Tibial nerve (tissue), 4 donors: Measurements from ENCODE around the gene CTNNA3. TPM values are rescaled to one million over a fixed set of nuclear protein-coding genes. Genes with fewer than 3 reads are reported as not detected.

Source experiments
- DNase-seq, 2 donors: peaks; one replicate each; pipeline ENCODE4 v3.0.0-alpha.2; 2019; ENCODE audit warnings: low spot score in 2 of 2
- H3K27ac ChIP-seq, 4 donors: fragments of 200-600 bp; sonication (generic) in 3 of 4; one replicate each; pipeline ENCODE4 v1.5.1; 2017 to 2019; ENCODE audit warnings: mild to moderate bottlenecking in 1 of 4
- H3K27me3 ChIP-seq, 2 donors: fragments of 200-600 bp; sonication (generic) in 1 of 2; one replicate each; pipeline versions ENCODE4 v1.5.1 to v1.6.0; 2017 to 2019
- H3K36me3 ChIP-seq, 3 donors: fragments of 200-600 bp; sonication (generic); one replicate each; pipeline ENCODE4 v1.5.1; 2018 to 2019
- H3K4me1 ChIP-seq, 4 donors: fragments of 200-600 bp; sonication (generic) in 3 of 4; one replicate each; pipeline ENCODE4 v1.5.1; 2017 to 2019
- H3K4me3 ChIP-seq, 4 donors: fragments of 200-600 bp; sonication (generic) in 3 of 4; one replicate each; pipeline ENCODE4 v1.5.1; 2017 to 2019; ENCODE audit warnings: mild to moderate bottlenecking in 1 of 4, moderate library complexity in 1 of 4
- H3K9me3 ChIP-seq, 4 donors: fragments of 200-600 bp; sonication (generic) in 3 of 4; one replicate each; pipeline ENCODE4 v1.5.1; 2017 to 2019
- EP300 ChIP-seq, 2 donors: sonication (generic); formaldehyde crosslinking; IDR thresholded peaks; one replicate each; pipeline ENCODE4 v1.6.1; 2017; ENCODE audit warnings: antibody characterized with exemption in 2 of 2, mild to moderate bottlenecking in 1 of 2
- POLR2A ChIP-seq, 2 donors: fragments of 450-650 bp; IDR thresholded peaks; one replicate each; pipeline ENCODE4 v1.6.1; 2017; ENCODE audit warnings: antibody characterized with exemption in 2 of 2, mild to moderate bottlenecking in 2 of 2, moderate library complexity in 2 of 2
- WGBS, 2 donors: methylation state at CpG; one replicate each; pipeline ENCODE4 v1.1.5; 2018; 5-methylcytosine and 5-hydroxymethylcytosine counted together
- total RNA-seq, 4 donors: library from RNA; depleted of rRNA; stranded (reverse); fragments of >200 nt; gene quantifications; one replicate each; pipeline ENCODE4 v1.1.0, GENCODE V29; 2016
- TF ChIP-seq, protein P1 (sequence below), 5 experiments: fragments of 200-600 bp in 3 of 5; fragments of 450-650 bp in 2 of 5; sonication (generic) in 3 of 5; IDR thresholded peaks; one replicate each; pipeline ENCODE4 v1.5.1; 2016 to 2019; ENCODE audit warnings: antibody characterized with exemption in 5 of 5, mild to moderate bottlenecking in 3 of 5, moderate library complexity in 2 of 5

CTNNA3 gene
- total RNA-seq, 4 donors from 2014 or later: 15.9 to 36.1 (median 23.1) TPM

DNA sequence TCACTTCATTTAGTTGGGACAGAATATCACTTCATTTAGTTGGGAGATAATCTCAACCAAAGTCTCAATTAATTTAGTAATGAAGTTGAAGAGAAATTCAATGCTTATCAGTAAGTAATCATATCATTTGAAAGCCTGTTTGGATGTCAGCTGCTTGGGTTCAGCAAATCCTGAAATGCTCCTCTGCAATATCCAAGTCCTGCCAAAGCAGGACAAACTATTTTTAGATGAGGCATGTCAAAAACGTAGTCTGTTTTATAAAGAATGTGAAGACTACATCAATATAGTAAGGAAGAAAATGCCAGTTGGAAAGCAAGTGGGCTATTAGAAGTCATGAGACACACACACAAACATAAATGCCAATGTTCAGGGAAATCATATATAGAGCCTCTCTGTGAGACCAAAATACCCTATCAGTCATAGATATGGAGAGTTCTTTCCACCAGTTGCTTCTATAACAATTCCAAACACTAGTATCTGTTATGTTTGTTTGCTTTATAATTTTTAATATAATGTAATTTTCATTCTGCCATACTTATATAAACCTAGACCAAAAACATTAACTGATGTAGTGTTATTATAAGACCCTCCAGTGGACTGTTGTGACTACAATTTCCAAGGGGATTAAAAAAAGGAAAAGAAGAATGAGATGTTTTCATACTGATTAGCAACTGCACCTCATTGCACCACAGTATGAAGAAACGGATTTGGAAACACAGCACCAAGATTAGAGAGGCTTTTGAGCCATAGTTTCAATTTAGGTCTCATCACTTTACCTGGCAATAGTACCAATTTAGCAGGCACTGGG is 609.5 kb downstream of the CTNNA3 start:
- Histone ChIP-seq H3K4me1 (no peaks in the 10 kb centered on the region), H3K36me3 (no peaks in the 10 kb centered on the region), H3K27ac (no peak overlapping the region), H3K4me3 (no peak overlapping the region), H3K27me3 (no peaks in the 10 kb centered on the region), H3K9me3 (no peaks in the 10 kb centered on the region)
- TF ChIP-seq, protein P1, sequence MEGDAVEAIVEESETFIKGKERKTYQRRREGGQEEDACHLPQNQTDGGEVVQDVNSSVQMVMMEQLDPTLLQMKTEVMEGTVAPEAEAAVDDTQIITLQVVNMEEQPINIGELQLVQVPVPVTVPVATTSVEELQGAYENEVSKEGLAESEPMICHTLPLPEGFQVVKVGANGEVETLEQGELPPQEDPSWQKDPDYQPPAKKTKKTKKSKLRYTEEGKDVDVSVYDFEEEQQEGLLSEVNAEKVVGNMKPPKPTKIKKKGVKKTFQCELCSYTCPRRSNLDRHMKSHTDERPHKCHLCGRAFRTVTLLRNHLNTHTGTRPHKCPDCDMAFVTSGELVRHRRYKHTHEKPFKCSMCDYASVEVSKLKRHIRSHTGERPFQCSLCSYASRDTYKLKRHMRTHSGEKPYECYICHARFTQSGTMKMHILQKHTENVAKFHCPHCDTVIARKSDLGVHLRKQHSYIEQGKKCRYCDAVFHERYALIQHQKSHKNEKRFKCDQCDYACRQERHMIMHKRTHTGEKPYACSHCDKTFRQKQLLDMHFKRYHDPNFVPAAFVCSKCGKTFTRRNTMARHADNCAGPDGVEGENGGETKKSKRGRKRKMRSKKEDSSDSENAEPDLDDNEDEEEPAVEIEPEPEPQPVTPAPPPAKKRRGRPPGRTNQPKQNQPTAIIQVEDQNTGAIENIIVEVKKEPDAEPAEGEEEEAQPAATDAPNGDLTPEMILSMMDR (IDR thresholded peaks at IDR 0.05): no peak
- TF ChIP-seq POLR2A (IDR thresholded peaks at IDR 0.05) (no peak), EP300 (IDR thresholded peaks at IDR 0.05) (no peak)
- no peak for DNase-seq
- 24 to 31% methylated on average over 2 of the region's 2 CpGs for WGBS, 2 donors

DNA sequence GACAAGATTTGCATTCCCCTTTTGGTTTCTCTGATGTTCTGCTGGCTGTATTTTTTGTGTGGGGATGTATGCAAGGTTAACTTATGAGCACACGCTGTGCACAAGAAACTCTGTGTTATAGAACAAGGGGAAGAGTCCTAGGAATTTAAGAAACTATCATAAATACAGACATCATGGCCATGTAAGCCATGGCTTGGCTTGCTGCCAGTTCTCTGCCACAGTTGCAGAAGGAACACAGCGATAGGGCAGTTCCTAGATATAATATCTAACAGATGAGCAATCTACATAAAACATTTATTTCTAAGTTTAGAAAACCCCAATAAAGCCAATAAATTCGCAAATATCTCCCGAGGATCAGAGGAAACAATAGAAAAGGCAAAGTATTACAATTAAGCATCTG is 616.9 kb downstream of the CTNNA3 start:
- 40 to 50% methylated on average over 4 of the region's 4 CpGs for WGBS, 2 donors
- no peak for TF ChIP-seq POLR2A (IDR thresholded peaks at IDR 0.05)
- no peak for TF ChIP-seq EP300 (IDR thresholded peaks at IDR 0.05)
- TF ChIP-seq, protein P1 (IDR thresholded peaks at IDR 0.05): no peak
- Histone ChIP-seq H3K36me3 (no peaks in the 10 kb centered on the region), H3K27me3 (no peaks in the 10 kb centered on the region), H3K4me3 (no peak overlapping the region), H3K4me1 (no peaks in the 10 kb centered on the region), H3K9me3 (no peaks in the 10 kb centered on the region), H3K27ac (no peak overlapping the region)
- DNase-seq: peak; percentile 14

DNA sequence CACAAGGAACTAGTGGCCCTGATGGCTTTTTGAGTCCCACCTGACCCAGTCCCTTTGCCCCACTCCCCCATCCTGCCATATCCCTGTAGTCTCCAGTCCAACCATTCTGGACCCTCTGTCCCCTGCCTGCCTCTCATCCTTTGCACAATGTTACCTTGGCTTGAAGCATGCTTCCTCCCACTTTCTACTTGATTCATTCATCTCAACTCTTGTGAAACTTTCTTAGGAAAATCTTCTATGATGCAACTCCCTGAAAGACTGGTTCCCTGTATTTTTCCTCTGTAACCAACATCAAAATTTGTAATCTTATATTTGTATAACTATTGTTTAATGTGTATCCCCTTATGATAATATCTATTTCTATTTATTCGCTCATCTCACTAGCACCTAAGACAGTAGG is 618.6 kb downstream of the CTNNA3 start:
- no peak for DNase-seq
- Histone ChIP-seq H3K9me3 (no peaks in the 10 kb centered on the region), H3K4me1 (peaks cover 0 to 7% (median 0%) of the 10 kb centered on the region in 4 donors), H3K36me3 (no peaks in the 10 kb centered on the region), H3K27me3 (no peaks in the 10 kb centered on the region), H3K27ac (no peak overlapping the region), H3K4me3 (no peak overlapping the region)
- WGBS, 2 donors: 95 to 96% methylated on average over 1 of the region's 1 CpG
- TF ChIP-seq POLR2A (IDR thresholded peaks at IDR 0.05) (no peak), EP300 (IDR thresholded peaks at IDR 0.05) (no peak)
- TF ChIP-seq, protein P1 (IDR thresholded peaks at IDR 0.05): no peak

DNA sequence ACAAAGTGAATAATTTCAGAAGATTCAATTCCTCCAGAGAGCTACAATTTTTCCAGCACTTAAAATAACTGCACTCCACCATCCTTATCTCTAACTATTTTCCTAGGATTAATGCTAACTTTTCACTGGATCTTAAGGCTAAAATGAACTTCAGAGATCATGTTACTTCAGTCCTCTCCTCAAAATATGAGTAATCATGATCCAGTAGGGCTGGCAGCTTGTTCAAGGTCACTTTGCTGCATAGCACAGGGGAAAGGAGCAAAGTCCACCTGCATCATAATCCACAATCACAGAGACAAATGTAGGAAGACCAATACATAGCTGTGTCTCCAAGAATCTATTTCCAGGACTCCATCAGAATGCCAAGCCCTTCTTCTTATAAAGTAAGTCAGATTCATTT is 619.9 kb downstream of the CTNNA3 start:
- Histone ChIP-seq H3K27me3 (no peaks in the 10 kb centered on the region), H3K36me3 (no peaks in the 10 kb centered on the region), H3K27ac (no peak overlapping the region), H3K4me1 (peaks cover 0 to 7% (median 0%) of the 10 kb centered on the region in 4 donors), H3K4me3 (no peak overlapping the region), H3K9me3 (no peaks in the 10 kb centered on the region)
- DNase-seq: no peak
- TF ChIP-seq POLR2A (IDR thresholded peaks at IDR 0.05) (no peak), EP300 (IDR thresholded peaks at IDR 0.05) (no peak)
- TF ChIP-seq, protein P1 (IDR thresholded peaks at IDR 0.05): no peak

DNA sequence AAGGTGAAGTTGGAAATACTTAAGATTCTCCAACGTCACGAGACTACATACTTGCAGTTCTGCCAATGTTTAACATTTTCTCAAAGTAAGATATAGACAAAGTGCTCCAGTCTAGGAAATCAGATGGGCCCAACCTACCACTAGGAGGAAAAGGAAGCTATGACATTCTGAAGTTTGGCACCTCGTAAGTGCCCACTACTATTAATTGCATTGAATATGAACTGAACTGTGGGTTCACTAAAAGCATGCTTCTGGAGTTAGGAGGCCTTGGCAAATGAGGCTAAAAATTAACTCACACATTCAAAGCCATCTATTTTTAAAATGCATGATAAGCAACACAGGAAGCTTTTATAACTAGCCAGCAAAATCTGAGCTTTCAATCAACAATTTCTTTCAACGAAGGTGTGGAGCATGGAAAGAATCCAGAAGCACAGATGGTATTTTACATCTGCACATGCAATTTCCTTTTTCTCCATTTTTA is 620.5 kb downstream of the CTNNA3 start:
- Histone ChIP-seq H3K4me3 (no peak overlapping the region), H3K4me1 (peaks cover 0 to 7% (median 0%) of the 10 kb centered on the region in 4 donors), H3K36me3 (no peaks in the 10 kb centered on the region), H3K9me3 (no peaks in the 10 kb centered on the region), H3K27me3 (no peaks in the 10 kb centered on the region), H3K27ac (no peak overlapping the region)
- no peak for DNase-seq
- TF ChIP-seq, protein P1 (IDR thresholded peaks at IDR 0.05): no peak
- TF ChIP-seq POLR2A (IDR thresholded peaks at IDR 0.05): no peak
- TF ChIP-seq EP300 (IDR thresholded peaks at IDR 0.05): no peak
- WGBS, 2 donors: 61 to 70% methylated on average over 4 of the region's 4 CpGs
